Stimulated activated CD4-positive, alpha-beta T cell treated with anti-CD3 and anti-CD28 coated beads, Interleukin-1b, Interleukin-23, amount 100 ng/mL, for 24 hours (primary cell): ENCODE measurements around the gene ZC3H18.
"Not testable (repeated sequence)": the region's sequence is repeated elsewhere in the genome, so short reads cannot be mapped to it uniquely, and the experiment has no call there.

Source experiments
- DNase-seq, 4 experiments: peaks; one replicate each; pipeline ENCODE4 v3.0.0-alpha.2; 2020; ENCODE audit warnings: low read depth in 4 of 4, low spot score in 1 of 4

The ZC3H18 gene

GRCh38 chr16:88601313-88602036 is 31.3 kb downstream of the ZC3H18 start:
- DNase-seq = no peak

GRCh38 chr16:88602091-88602490 is 31.9 kb downstream of the ZC3H18 start:
- DNase-seq = no peak

- DNase-seq = no peak
Measured at GRCh38 chr16:88605186-88606147, 35.3 kb downstream of the ZC3H18 start.

- DNase-seq = no peak
Measured at GRCh38 chr16:88606148-88606757, 36.0 kb downstream of the ZC3H18 start.

GRCh38 chr16:88608076-88608475 is 37.9 kb downstream of the ZC3H18 start:
- no peak for DNase-seq

GRCh38 chr16:88609426-88609825 is 39.2 kb downstream of the ZC3H18 start:
- DNase-seq = not testable (repeated sequence)

GRCh38 chr16:88610080-88610479 is 39.9 kb downstream of the ZC3H18 start:
- DNase-seq = no peak

GRCh38 chr16:88610909-88611812 is 41.0 kb downstream of the ZC3H18 start:
- DNase-seq = no peak

GRCh38 chr16:88613293-88613692 is 43.1 kb downstream of the ZC3H18 start:
- DNase-seq = no peak

GRCh38 chr16:88613911-88614817 is 44.0 kb downstream of the ZC3H18 start:
- no peak for DNase-seq

GRCh38 chr16:88614818-88615580 is 44.8 kb downstream of the ZC3H18 start:
- DNase-seq = no peak

GRCh38 chr16:88616320-88616719 is 46.1 kb downstream of the ZC3H18 start:
- no peak for DNase-seq

GRCh38 chr16:88616736-88617135 is 46.5 kb downstream of the ZC3H18 start:
- DNase-seq = no peak

- no peak for DNase-seq
Measured at GRCh38 chr16:88617268-88618031, 47.2 kb downstream of the ZC3H18 start.

- no peak for DNase-seq
Measured at GRCh38 chr16:88618182-88618955, 48.2 kb downstream of the ZC3H18 start.

- no peak for DNase-seq
Measured at GRCh38 chr16:88618956-88619667, 48.9 kb downstream of the ZC3H18 start.
